ENCODE results near the gene MTMR2. TPM values are rescaled to one million over a fixed set of nuclear protein-coding genes. Genes with fewer than 3 reads are reported as not detected.

Gene MTMR2
- total and polyA plus RNA-seq, 4 donors, result 24.8 to 40.6 (median 32.3) TPM

DNA sequence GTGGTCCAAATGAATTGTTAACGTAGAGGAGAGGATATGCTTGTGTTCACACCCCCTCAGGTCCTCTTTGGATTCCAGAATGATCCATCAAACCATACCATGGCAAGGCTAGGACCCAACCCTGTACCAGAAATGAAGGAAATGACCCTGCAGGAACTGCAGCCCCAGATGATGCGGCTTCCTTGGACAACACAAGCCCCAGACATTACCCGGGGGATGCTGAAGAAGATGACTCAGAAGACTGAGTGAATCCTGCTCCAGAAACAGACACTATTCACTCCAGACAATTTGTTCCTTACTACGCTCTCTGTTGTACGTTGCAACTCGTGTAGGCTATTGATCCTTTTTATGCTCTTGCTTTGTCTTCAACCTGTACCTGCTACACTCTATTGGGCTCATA is 15.2 kb upstream of the MTMR2 start:
- ATAC-seq (ENCODE audit: low FRiP score), result no peak
- no peaks in the 10 kb centered on the region for H3K36me3 ChIP-seq (ENCODE audit: control insufficient read depth in 1 of 2, insufficient read depth in 2 of 2, low read length in 1 of 2)

DNA sequence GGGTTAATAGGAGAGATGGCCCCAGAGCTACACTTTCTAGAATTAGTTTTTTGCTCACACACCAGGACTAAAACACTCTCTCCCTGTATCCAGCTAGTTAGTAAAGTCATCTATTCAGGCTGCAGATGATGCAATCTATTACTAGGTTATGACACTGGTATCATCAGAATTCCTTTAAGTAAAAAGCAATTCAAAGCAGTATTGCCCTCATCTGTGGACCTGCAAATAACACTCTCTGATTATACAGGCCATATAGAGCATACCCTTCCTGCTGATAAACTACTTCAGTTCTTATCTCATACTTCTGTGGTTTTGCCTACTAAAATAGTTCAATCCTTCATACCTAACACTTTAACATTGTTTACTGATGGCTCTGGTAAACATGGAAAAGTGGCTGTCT is 13.5 kb upstream of the MTMR2 start:
- Histone ChIP-seq H3K4me1 (ENCODE audit: control insufficient read depth in 1 of 2, insufficient read depth in 2 of 2, low read length in 2 of 2) (no peaks in the 10 kb centered on the region), H3K9me3 (ENCODE audit: control insufficient read depth, low read length) (no peaks in the 10 kb centered on the region), H3K4me3 (ENCODE audit: low read length in 2 of 2) (no peak overlapping the region), H3K27me3 (ENCODE audit: control insufficient read depth in 1 of 2, insufficient read depth in 2 of 2, low read length in 1 of 2) (no peaks in the 10 kb centered on the region), H3K36me3 (ENCODE audit: control insufficient read depth in 1 of 2, insufficient read depth in 2 of 2, low read length in 1 of 2) (no peaks in the 10 kb centered on the region), H3K27ac (ENCODE audit: low read depth in 1 of 2, low read length in 2 of 2) (no peak overlapping the region)
- intact Hi-C loops (cut with DNase I), result no loop called here
- DNase-seq, result no peak
- no peak for ATAC-seq (ENCODE audit: low FRiP score)

More for the DNA sequence above, 15.2 kb upstream of the MTMR2 start:
- WGBS, 2 donors, result 91 to 92% methylated on average over 6 of the region's 6 CpGs
- H3K27me3 ChIP-seq (ENCODE audit: control insufficient read depth in 1 of 2, insufficient read depth in 2 of 2, low read length in 1 of 2), result no peaks in the 10 kb centered on the region
- DNase-seq, result no peak
- H3K9me3 ChIP-seq (ENCODE audit: control insufficient read depth, low read length), result no peaks in the 10 kb centered on the region
- H3K4me3 ChIP-seq (ENCODE audit: low read length in 2 of 2), result no peak overlapping the region
- intact Hi-C loops (cut with DNase I), result no loop called here
- H3K27ac ChIP-seq (ENCODE audit: low read depth in 1 of 2, low read length in 2 of 2), result no peak overlapping the region
- no peaks in the 10 kb centered on the region for H3K4me1 ChIP-seq (ENCODE audit: control insufficient read depth in 1 of 2, insufficient read depth in 2 of 2, low read length in 2 of 2)

DNA sequence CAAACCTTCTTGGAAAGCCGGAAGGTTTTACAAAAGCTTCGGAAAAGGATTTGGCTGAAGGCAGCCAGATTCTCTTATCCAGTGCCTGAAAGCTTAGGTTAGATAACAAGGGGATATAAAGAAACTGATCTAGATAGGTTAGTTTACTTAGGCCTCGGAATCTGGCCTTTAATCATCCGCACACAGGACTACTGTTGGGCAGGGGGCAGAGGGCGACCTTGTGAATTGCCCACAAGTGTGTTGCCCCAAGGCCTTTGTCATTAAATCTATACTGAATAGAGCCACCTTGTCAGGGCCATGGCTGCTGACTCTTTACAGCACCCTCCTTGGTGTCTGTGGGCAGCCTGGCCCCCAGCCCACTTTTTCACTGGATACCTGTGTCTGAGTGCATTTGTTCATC is 9.7 kb upstream of the MTMR2 start:
- Histone ChIP-seq H3K36me3 (ENCODE audit: control insufficient read depth in 1 of 2, insufficient read depth in 2 of 2, low read length in 1 of 2) (no peaks in the 10 kb centered on the region), H3K27me3 (ENCODE audit: control insufficient read depth in 1 of 2, insufficient read depth in 2 of 2, low read length in 1 of 2) (no peaks in the 10 kb centered on the region), H3K4me1 (ENCODE audit: control insufficient read depth in 1 of 2, insufficient read depth in 2 of 2, low read length in 2 of 2) (no peaks in the 10 kb centered on the region), H3K9me3 (ENCODE audit: control insufficient read depth, low read length) (peaks cover 2% of the 10 kb centered on the region), H3K4me3 (ENCODE audit: low read length in 2 of 2) (no peak overlapping the region), H3K27ac (ENCODE audit: low read depth in 1 of 2, low read length in 2 of 2) (no peak overlapping the region)
- WGBS, 2 donors, result 88 to 95% methylated on average over 5 of the region's 5 CpGs
- intact Hi-C loops (cut with DNase I), result no loop called here
- ATAC-seq (ENCODE audit: low FRiP score), result no peak
- DNase-seq, result peak in 1 of 2 donors; percentile 24

DNA sequence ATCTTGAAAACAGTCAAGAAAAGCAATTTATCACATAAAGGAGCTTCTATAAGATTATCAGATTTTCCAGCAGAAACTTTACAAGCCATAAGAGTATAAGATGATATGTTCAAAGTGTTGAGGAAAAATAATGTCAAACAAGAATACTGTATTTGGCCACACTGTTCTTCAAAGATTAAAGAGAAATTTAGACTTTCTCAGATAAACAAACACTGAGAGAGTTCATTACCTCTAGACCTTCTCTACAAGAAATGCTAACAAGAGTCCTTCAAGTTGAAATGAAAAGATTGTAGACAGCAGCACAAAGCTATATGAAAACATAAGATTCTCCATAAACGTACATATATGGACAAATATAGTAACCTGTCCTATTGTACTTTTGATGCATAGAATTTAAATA is 8.0 kb upstream of the MTMR2 start:
- 79% methylated on average over 1 of the region's 1 CpG for WGBS, 2 donors
- ATAC-seq (ENCODE audit: low FRiP score), result no peak

DNA sequence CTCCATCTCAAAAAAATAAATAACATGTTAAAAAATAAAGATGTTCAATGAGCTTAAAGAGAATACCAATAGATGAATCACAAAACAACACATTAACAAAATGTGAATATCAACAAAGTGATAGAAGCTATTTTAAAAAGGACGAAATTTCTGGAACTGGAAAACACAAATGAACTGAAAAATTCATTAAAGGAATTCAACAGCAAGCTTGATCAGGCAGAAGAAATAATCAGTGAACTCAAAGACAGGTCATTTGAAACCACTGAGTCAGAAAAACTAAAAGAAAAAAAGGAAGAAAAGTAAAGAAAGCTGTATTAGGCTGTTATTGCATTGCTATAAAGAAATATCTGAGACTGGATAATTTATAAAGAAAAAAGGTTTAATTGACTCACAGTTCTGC is 7.0 kb upstream of the MTMR2 start:
- Histone ChIP-seq H3K9me3 (ENCODE audit: control insufficient read depth, low read length) (peaks cover 2% of the 10 kb centered on the region), H3K36me3 (ENCODE audit: control insufficient read depth in 1 of 2, insufficient read depth in 2 of 2, low read length in 1 of 2) (no peaks in the 10 kb centered on the region), H3K4me3 (ENCODE audit: low read length in 2 of 2) (no peak overlapping the region), H3K27ac (ENCODE audit: low read depth in 1 of 2, low read length in 2 of 2) (no peak overlapping the region), H3K27me3 (ENCODE audit: control insufficient read depth in 1 of 2, insufficient read depth in 2 of 2, low read length in 1 of 2) (no peaks in the 10 kb centered on the region), H3K4me1 (ENCODE audit: control insufficient read depth in 1 of 2, insufficient read depth in 2 of 2, low read length in 2 of 2) (no peaks in the 10 kb centered on the region)
- ATAC-seq (ENCODE audit: low FRiP score) (no peak), DNase-seq (no peak)
- intact Hi-C loops (cut with DNase I), result no loop called here
- 73 to 77% methylated on average over 1 of the region's 1 CpG for WGBS, 2 donors

More for the DNA sequence above, 8.0 kb upstream of the MTMR2 start:
- intact Hi-C loops (cut with DNase I), result no loop called here
- no peak for DNase-seq
- Histone ChIP-seq H3K27me3 (ENCODE audit: control insufficient read depth in 1 of 2, insufficient read depth in 2 of 2, low read length in 1 of 2) (no peaks in the 10 kb centered on the region), H3K4me3 (ENCODE audit: low read length in 2 of 2) (no peak overlapping the region), H3K4me1 (ENCODE audit: control insufficient read depth in 1 of 2, insufficient read depth in 2 of 2, low read length in 2 of 2) (no peaks in the 10 kb centered on the region), H3K36me3 (ENCODE audit: control insufficient read depth in 1 of 2, insufficient read depth in 2 of 2, low read length in 1 of 2) (no peaks in the 10 kb centered on the region), H3K9me3 (ENCODE audit: control insufficient read depth, low read length) (peaks cover 2% of the 10 kb centered on the region), H3K27ac (ENCODE audit: low read depth in 1 of 2, low read length in 2 of 2) (no peak overlapping the region)

DNA sequence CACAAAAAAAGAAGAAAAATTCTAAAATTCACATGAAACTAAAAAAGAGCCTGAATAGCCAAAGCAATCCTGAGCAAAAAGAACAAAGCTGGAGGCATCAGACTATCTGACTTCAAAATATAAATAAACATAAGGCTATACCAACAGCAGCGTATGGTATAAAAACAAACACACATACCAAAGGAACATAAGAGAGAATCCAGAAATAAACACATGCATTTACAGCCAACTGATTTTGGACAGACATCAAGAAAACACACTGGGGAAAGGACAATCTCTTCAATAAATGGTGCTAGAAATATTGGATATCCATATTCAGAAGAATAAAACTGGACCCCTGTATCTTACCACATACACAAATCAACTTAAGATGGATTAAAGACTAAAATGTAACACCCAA is 2.8 kb upstream of the MTMR2 start:
- H3K4me1 ChIP-seq (ENCODE audit: control insufficient read depth in 1 of 2, insufficient read depth in 2 of 2, low read length in 2 of 2), result peaks cover 0 to 4% of the 10 kb centered on the region in 2 donors
- no peak for DNase-seq
- 57 to 63% methylated on average over 1 of the region's 1 CpG for WGBS, 2 donors
- H3K36me3 ChIP-seq (ENCODE audit: control insufficient read depth in 1 of 2, insufficient read depth in 2 of 2, low read length in 1 of 2), result no peaks in the 10 kb centered on the region
- H3K27ac ChIP-seq (ENCODE audit: low read depth in 1 of 2, low read length in 2 of 2), result no peak overlapping the region
- intact Hi-C loops (cut with DNase I), result no loop called here
- H3K4me3 ChIP-seq (ENCODE audit: low read length in 2 of 2), result no peak overlapping the region
- no peak for ATAC-seq (ENCODE audit: low FRiP score)
- no peaks in the 10 kb centered on the region for H3K27me3 ChIP-seq (ENCODE audit: control insufficient read depth in 1 of 2, insufficient read depth in 2 of 2, low read length in 1 of 2)
- peaks cover 2% of the 10 kb centered on the region for H3K9me3 ChIP-seq (ENCODE audit: control insufficient read depth, low read length)

DNA sequence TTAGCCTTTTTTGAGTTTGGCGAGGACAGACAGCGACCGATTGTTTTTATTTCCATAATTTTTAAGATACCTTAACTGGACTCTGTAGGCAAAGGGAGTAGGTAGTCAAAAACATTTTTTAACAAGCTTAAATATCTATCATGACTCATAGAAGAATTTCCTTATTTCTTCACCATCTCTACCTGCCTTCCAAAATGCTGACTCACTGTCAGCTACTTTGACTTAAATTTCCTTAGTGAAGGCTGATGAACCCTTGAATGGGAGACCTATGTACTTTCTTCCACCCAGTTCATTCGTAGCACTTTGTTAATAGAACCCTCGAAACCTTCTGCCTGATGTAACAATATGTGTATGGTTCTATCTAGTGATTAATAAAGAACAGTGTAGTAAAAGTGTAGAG is 1.1 kb upstream of the MTMR2 start:
- no peak overlapping the region for H3K4me3 ChIP-seq (ENCODE audit: low read length in 2 of 2)
- no peaks in the 10 kb centered on the region for H3K9me3 ChIP-seq (ENCODE audit: control insufficient read depth, low read length)
- H3K27me3 ChIP-seq (ENCODE audit: control insufficient read depth in 1 of 2, insufficient read depth in 2 of 2, low read length in 1 of 2), result no peaks in the 10 kb centered on the region
- WGBS, 2 donors, result 53 to 64% methylated on average over 5 of the region's 5 CpGs
- no peak for ATAC-seq (ENCODE audit: low FRiP score)
- H3K4me1 ChIP-seq (ENCODE audit: control insufficient read depth in 1 of 2, insufficient read depth in 2 of 2, low read length in 2 of 2), result peaks cover 0 to 4% of the 10 kb centered on the region in 2 donors
- DNase-seq, result no peak
- peak overlapping the region in 1 of 2 donors; percentile 43 for H3K27ac ChIP-seq (ENCODE audit: low read depth in 1 of 2, low read length in 2 of 2)
- intact Hi-C loops (cut with DNase I), result no loop called here
- no peaks in the 10 kb centered on the region for H3K36me3 ChIP-seq (ENCODE audit: control insufficient read depth in 1 of 2, insufficient read depth in 2 of 2, low read length in 1 of 2)

DNA sequence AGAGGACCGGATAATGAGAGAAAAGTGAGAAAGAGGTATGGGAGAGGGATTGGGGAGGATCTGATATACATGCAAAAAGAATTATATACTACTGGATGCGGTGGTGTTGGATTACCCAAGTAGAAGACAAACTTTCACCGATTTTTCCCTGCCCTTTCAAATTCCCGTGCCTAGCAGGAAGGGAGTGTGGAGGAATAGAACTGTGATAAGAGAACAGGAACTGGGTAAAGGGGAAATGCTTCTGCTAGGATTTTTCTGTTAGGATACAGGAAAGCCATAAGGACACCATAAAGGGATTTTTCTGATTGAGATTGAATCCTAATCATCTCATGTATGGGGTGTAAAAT is 480 bp upstream of the MTMR2 start:
- WGBS, 2 donors, result 1% methylated on average over 4 of the region's 4 CpGs
- Histone ChIP-seq H3K27me3 (ENCODE audit: control insufficient read depth in 1 of 2, insufficient read depth in 2 of 2, low read length in 1 of 2) (no peaks in the 10 kb centered on the region), H3K4me3 (ENCODE audit: low read length in 2 of 2) (peak overlapping the region; percentile 92 to 94), H3K9me3 (ENCODE audit: control insufficient read depth, low read length) (no peaks in the 10 kb centered on the region), H3K27ac (ENCODE audit: low read depth in 1 of 2, low read length in 2 of 2) (peak overlapping the region; percentile 94 to 99), H3K36me3 (ENCODE audit: control insufficient read depth in 1 of 2, insufficient read depth in 2 of 2, low read length in 1 of 2) (no peaks in the 10 kb centered on the region), H3K4me1 (ENCODE audit: control insufficient read depth in 1 of 2, insufficient read depth in 2 of 2, low read length in 2 of 2) (peaks cover 0 to 4% of the 10 kb centered on the region in 2 donors)
- peak; percentile 39 for ATAC-seq (ENCODE audit: low FRiP score)
- intact Hi-C loops (cut with DNase I), result loop anchor here in 1 of 2 donors (5.0 kb wide), 1 partner anchor 123 kb away; no protein-coding TSS in a partner anchor
- no peak for DNase-seq

DNA sequence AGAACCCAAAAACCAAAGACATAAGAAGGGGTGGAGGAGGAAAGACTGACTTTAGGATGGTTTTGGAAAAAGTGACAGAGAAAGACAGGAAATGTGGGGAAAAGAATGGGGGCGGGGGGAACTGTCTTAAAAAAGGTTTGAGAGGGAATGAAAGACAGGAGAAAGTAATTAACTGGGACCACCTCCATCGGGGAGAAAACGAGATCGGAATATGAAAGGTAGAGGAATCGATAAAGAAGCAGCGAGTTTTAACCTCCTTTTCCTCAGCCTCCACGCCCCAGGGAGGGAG is 524 bp downstream of the MTMR2 start:
- Histone ChIP-seq H3K36me3 (ENCODE audit: control insufficient read depth in 1 of 2, insufficient read depth in 2 of 2, low read length in 1 of 2) (no peaks in the 10 kb centered on the region), H3K4me3 (ENCODE audit: low read length in 2 of 2) (peak overlapping the region; percentile 92 to 94), H3K4me1 (ENCODE audit: control insufficient read depth in 1 of 2, insufficient read depth in 2 of 2, low read length in 2 of 2) (peaks cover 4 to 5% of the 10 kb centered on the region in 2 donors), H3K27me3 (ENCODE audit: control insufficient read depth in 1 of 2, insufficient read depth in 2 of 2, low read length in 1 of 2) (no peaks in the 10 kb centered on the region), H3K9me3 (ENCODE audit: control insufficient read depth, low read length) (no peaks in the 10 kb centered on the region), H3K27ac (ENCODE audit: low read depth in 1 of 2, low read length in 2 of 2) (peak overlapping the region; percentile 94 to 99)
- WGBS, 2 donors, result 1% methylated on average over 7 of the region's 7 CpGs
- ATAC-seq (ENCODE audit: low FRiP score), result no peak
- intact Hi-C loops (cut with DNase I), result loop anchor here in 1 of 2 donors (5.0 kb wide), 1 partner anchor 124 kb away; no protein-coding TSS in a partner anchor
- no peak for DNase-seq

Data from aorta (tissue), 5 donors.